ENCODE data around the gene VSTM2L.
A peak's percentile ranks its signal among the peaks of the same experiment; 100 is the strongest.

The VSTM2L gene

DNA sequence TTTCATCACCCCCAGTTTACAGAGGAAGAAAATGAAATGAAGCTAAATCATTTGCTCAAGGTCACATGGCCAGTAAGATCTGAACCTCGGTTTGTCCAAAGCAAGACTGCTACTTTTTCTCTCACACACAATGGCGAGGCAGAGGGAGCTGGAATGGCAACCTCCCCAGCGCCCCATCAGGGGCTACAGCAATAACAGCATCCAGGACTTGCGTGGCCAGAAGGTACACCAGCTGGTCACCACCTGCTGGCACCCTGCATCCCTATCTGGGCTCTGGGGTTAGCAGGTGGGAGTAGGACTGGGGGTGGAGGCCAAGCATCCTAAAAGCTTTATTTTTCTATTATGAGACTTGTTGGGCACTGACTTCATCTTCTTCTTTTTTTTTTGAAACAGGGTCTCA is 89.0 kb downstream of the VSTM2L start:
- Histone ChIP-seq H3K4me2 (ENCODE audit: low read length) (peak overlapping the region; percentile 47), H2AFZ (ENCODE audit: low read depth, low read length) (no peak overlapping the region), H3K4me1 (ENCODE audit: low read length) (peaks cover 34% of the 10 kb centered on the region), H4K20me1 (ENCODE audit: insufficient read depth, low read length) (peaks cover 7% of the 10 kb centered on the region), H3K27ac (ENCODE audit: low read length) (no peak overlapping the region), H3K4me3 (ENCODE audit: low read length) (no peak overlapping the region), H3K36me3 (replicated peaks; ENCODE audit: low read depth, low read length) (peaks cover 85% of the 10 kb centered on the region), H3K9me3 (ENCODE audit: insufficient read depth, low read length) (no peaks in the 10 kb centered on the region), H3K9ac (ENCODE audit: low read length) (no peak overlapping the region), H3K79me2 (ENCODE audit: low read length) (no peaks in the 10 kb centered on the region), H3K27me3 (ENCODE audit: low read depth, low read length) (no peaks in the 10 kb centered on the region)
- no peak for TF ChIP-seq EZH2phosphoT487 (IDR thresholded peaks at IDR 0.05; ENCODE audit: low read depth)
- TF ChIP-seq, protein P1, sequence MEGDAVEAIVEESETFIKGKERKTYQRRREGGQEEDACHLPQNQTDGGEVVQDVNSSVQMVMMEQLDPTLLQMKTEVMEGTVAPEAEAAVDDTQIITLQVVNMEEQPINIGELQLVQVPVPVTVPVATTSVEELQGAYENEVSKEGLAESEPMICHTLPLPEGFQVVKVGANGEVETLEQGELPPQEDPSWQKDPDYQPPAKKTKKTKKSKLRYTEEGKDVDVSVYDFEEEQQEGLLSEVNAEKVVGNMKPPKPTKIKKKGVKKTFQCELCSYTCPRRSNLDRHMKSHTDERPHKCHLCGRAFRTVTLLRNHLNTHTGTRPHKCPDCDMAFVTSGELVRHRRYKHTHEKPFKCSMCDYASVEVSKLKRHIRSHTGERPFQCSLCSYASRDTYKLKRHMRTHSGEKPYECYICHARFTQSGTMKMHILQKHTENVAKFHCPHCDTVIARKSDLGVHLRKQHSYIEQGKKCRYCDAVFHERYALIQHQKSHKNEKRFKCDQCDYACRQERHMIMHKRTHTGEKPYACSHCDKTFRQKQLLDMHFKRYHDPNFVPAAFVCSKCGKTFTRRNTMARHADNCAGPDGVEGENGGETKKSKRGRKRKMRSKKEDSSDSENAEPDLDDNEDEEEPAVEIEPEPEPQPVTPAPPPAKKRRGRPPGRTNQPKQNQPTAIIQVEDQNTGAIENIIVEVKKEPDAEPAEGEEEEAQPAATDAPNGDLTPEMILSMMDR (IDR thresholded peaks at IDR 0.05; ENCODE audit: low read depth, low read length): no peak

DNA sequence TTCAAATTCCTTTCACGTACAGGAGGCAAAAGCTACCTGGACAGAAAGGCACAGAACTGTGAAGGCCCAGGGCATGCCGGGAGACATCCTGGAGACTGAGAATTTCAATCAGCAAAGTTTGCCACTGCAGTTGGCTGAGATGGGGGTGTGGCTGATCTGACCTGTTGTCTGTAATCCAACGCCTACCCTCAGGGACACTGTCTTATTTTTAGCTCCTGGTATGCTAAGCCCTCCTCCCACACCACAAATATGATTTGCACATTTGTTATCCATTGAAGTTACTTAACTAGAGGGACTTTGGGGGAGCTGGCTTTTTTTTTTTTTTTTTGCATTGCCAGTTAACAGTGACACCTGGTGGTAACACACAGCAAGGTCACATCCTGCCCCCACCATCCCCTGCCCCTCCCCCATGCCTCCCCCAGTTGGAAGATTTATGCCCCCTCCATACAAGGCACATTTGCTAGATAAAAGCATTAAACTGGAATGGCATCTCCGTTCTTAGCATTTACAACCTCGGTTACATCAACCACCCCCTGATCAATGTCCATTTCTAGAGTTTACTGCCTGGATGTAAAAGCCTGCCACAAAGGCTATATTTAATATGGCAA is 90.0 kb downstream of the VSTM2L start:
- Histone ChIP-seq H3K9me3 (ENCODE audit: insufficient read depth, low read length) (no peaks in the 10 kb centered on the region), H3K4me3 (ENCODE audit: low read length) (no peak overlapping the region), H3K4me2 (ENCODE audit: low read length) (no peak overlapping the region), H4K20me1 (ENCODE audit: insufficient read depth, low read length) (peaks cover 7% of the 10 kb centered on the region), H3K79me2 (ENCODE audit: low read length) (no peaks in the 10 kb centered on the region), H3K36me3 (replicated peaks; ENCODE audit: low read depth, low read length) (peaks cover 85% of the 10 kb centered on the region), H3K27me3 (ENCODE audit: low read depth, low read length) (no peaks in the 10 kb centered on the region), H3K4me1 (ENCODE audit: low read length) (peaks cover 34% of the 10 kb centered on the region), H2AFZ (ENCODE audit: low read depth, low read length) (no peak overlapping the region), H3K9ac (ENCODE audit: low read length) (no peak overlapping the region), H3K27ac (ENCODE audit: low read length) (no peak overlapping the region)
- TF ChIP-seq, protein P1 (IDR thresholded peaks at IDR 0.05; ENCODE audit: low read depth, low read length): peak; percentile 86
- no peak for TF ChIP-seq EZH2phosphoT487 (IDR thresholded peaks at IDR 0.05; ENCODE audit: low read depth)

DNA sequence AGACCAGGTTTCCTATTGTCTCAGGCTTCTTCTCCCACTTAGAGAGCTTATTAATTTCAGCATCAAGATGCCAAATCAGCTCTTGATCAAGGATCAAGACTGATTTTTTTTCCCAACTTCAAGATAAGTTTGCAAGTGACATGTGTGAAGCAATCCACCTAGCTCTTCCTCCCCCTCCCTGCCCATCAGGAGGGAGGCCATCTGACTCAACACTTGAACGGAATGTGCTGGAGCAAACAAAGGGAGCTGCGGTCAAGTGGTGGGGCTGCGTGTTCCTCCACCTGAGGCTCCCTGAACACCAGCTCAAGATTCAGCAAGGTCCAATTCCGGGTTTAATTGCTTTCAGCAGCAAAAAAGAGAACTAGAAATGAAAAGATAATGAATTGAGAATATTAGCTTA is 91.6 kb downstream of the VSTM2L start:
- Histone ChIP-seq H3K27me3 (ENCODE audit: low read depth, low read length) (no peaks in the 10 kb centered on the region), H3K9me3 (ENCODE audit: insufficient read depth, low read length) (no peaks in the 10 kb centered on the region), H3K9ac (ENCODE audit: low read length) (no peak overlapping the region), H3K36me3 (replicated peaks; ENCODE audit: low read depth, low read length) (peaks cover 82% of the 10 kb centered on the region), H3K4me1 (ENCODE audit: low read length) (peaks cover 34% of the 10 kb centered on the region), H3K4me3 (ENCODE audit: low read length) (no peak overlapping the region), H3K4me2 (ENCODE audit: low read length) (no peak overlapping the region), H2AFZ (ENCODE audit: low read depth, low read length) (no peak overlapping the region), H4K20me1 (ENCODE audit: insufficient read depth, low read length) (peaks cover 7% of the 10 kb centered on the region), H3K27ac (ENCODE audit: low read length) (no peak overlapping the region), H3K79me2 (ENCODE audit: low read length) (no peaks in the 10 kb centered on the region)
- TF ChIP-seq EZH2phosphoT487 (IDR thresholded peaks at IDR 0.05; ENCODE audit: low read depth): no peak
- TF ChIP-seq, protein P1 (IDR thresholded peaks at IDR 0.05; ENCODE audit: low read depth, low read length): no peak

Data from OCI-LY3 (cell line).